ENCODE measurements around the gene IFFO2. TPM values are rescaled to one million over a fixed set of nuclear protein-coding genes. Genes with fewer than 3 reads are reported as not detected.
A peak's percentile ranks its signal among the peaks of the same experiment; 100 is the strongest.

Gene IFFO2
- total and polyA plus RNA-seq, 2 of the 13 experiments (the other 11 are each of a cell fraction or from before 2014, with no cell fraction given), result 7.3 to 16.7 TPM

GRCh38 chr1:18865176-18865575, 91.3 kb downstream of the IFFO2 start (continued):
- TF ChIP-seq USF2 (IDR thresholded peaks at IDR 0.05; ENCODE audit: low read depth, low read length) (no peak), USF2 (CRISPR knock-in tag; IDR thresholded peaks at IDR 0.05; ENCODE audit: borderline replicate concordance) (no peak), NR2F1 (CRISPR knock-in tag; IDR thresholded peaks at IDR 0.05) (no peak), ZNF253 (CRISPR knock-in tag; IDR thresholded peaks at IDR 0.05; ENCODE audit: borderline replicate concordance) (no peak), ZKSCAN1 (IDR thresholded peaks at IDR 0.05; ENCODE audit: low read length) (no peak)

GRCh38 chr1:18861590-18861989, 94.9 kb downstream of the IFFO2 start:
- FAIRE-seq, result no peak
- no peak for ATAC-seq
- no peaks in the 10 kb centered on the region for H4K20me1 ChIP-seq (ENCODE audit: insufficient read depth, low read length)
- H3K4me2 ChIP-seq (ENCODE audit: low read depth, low read length), result no peak overlapping the region
- CTCF ChIA-PET (ENCODE audit: low intra/inter-chr PET ratio, low total read pairs), result no interaction called here
- peaks cover 4 to 38% of the 10 kb centered on the region in 2 experiments; a peak in 4 of 5 replicates for H3K27me3 ChIP-seq (ENCODE audit: control insufficient read depth in 1 of 2, insufficient read depth in 2 of 2, low read length in 2 of 2)
- BruUV-seq (replicated peaks), result no TSS peak
- H3K4me1 ChIP-seq (ENCODE audit: insufficient read depth, low read length), result peaks cover 7% of the 10 kb centered on the region
- no peak overlapping the region for H3K27ac ChIP-seq (ENCODE audit: extremely low read length, insufficient read depth, low read length)
- H2AFZ ChIP-seq (ENCODE audit: low read length), result no peak overlapping the region
- in situ Hi-C loops (cut with HindIII; ENCODE audit: extremely low pct_ligation_motif_present, low pct_unique_long_range_greater_than_20kb) (no loop called here), intact Hi-C loops (cut with micrococcal nuclease; ENCODE audit: unreplicated experiment) (no loop called here)
- no peaks in the 10 kb centered on the region for H3K36me3 ChIP-seq (replicated peaks in 1 of 2; ENCODE audit: control insufficient read depth in 1 of 2, insufficient read depth in 2 of 2, low read length in 2 of 2)
- no peak overlapping the region for H3K9ac ChIP-seq (ENCODE audit: insufficient read depth, low read depth, low read length)
- 15% methylated on average over 8 of the region's 8 CpGs for WGBS (ENCODE audit: low lambda C conversion rate)
- no peaks in the 10 kb centered on the region for H3K79me2 ChIP-seq (ENCODE audit: insufficient read depth, low read length)
- POLR2A ChIA-PET, result no interaction called here
- peak; percentile 81 for TF ChIP-seq ZNF768 (CRISPR knock-in tag; IDR thresholded peaks at IDR 0.05)
- no peak for TF ChIP-seq MTF1 (CRISPR knock-in tag; IDR thresholded peaks at IDR 0.05)
- no peak for DNase-seq (ENCODE audit: low spot score)
- no peak overlapping the region for H3K4me3 ChIP-seq (replicated peaks in 1 of 3; ENCODE audit: insufficient read depth in 1 of 3, low read depth in 2 of 3, low read length in 3 of 3)
- no peaks in the 10 kb centered on the region for H3K9me3 ChIP-seq (ENCODE audit: low read length)
